Breast epithelium (tissue), 4 donors: Measurements from ENCODE around the gene MRPL38. TPM values are rescaled to one million over a fixed set of nuclear protein-coding genes. Genes with fewer than 3 reads are reported as not detected.
"Not testable (repeated sequence)": the region's sequence is repeated elsewhere in the genome, so short reads cannot be mapped to it uniquely, and the experiment has no call there.

ENCODE experiments used
- DNase-seq, 2 donors: peaks; one replicate each; pipeline ENCODE4 v3.0.0-alpha.2; 2019; ENCODE audit warnings: low spot score in 2 of 2
- H3K27ac ChIP-seq, 2 donors: fragments of 200-600 bp; sonication (generic) in 1 of 2; one replicate each; pipeline ENCODE4 v1.5.1; 2016 to 2019; ENCODE audit warnings: mild to moderate bottlenecking in 1 of 2
- H3K27me3 ChIP-seq, 2 donors: fragments of 200-600 bp; sonication (generic) in 1 of 2; one replicate each; pipeline versions ENCODE4 v1.5.1 to v1.6.0; 2017 to 2019; ENCODE audit warnings: control low read depth in 1 of 2, mild to moderate bottlenecking in 1 of 2
- H3K36me3 ChIP-seq: fragments of 200-600 bp; one replicate; pipeline ENCODE4 v1.5.1; 2019
- H3K4me1 ChIP-seq, 2 donors: fragments of 200-600 bp; sonication (generic); one replicate each; pipeline ENCODE4 v1.5.1; 2016 to 2019; ENCODE audit warnings: control low read depth in 1 of 2
- H3K4me3 ChIP-seq, 3 donors: fragments of 200-600 bp; sonication (generic); 1 replicate in 2 of 3; 2 replicates in 1 of 3; pipeline ENCODE4 v1.5.1; 2016 to 2019; ENCODE audit warnings: mild to moderate bottlenecking in 3 of 3, moderate library complexity in 2 of 3
- H3K9me3 ChIP-seq, 2 donors: fragments of 200-600 bp; sonication (generic) in 1 of 2; one replicate each; pipeline ENCODE4 v1.5.1; 2016 to 2019; ENCODE audit warnings: control low read depth in 1 of 2
- POLR2A ChIP-seq: fragments of 450-650 bp; IDR thresholded peaks from one replicate; pipeline ENCODE4 v1.6.1; 2016; ENCODE audit warnings: antibody characterized with exemption, mild to moderate bottlenecking, moderate library complexity
- POLR2AphosphoS5 ChIP-seq, 3 donors: sonication (generic); formaldehyde crosslinking; IDR thresholded peaks; one replicate each; pipeline ENCODE4 v1.6.1; 2017; ENCODE audit warnings: antibody characterized with exemption in 3 of 3
- intact Hi-C: fragments of 100-400 bp; cut with DNase I; formaldehyde crosslinking; loops from one replicate; pipeline ENCODE4 v1.15.1; 2023; ENCODE audit warnings: low total_unique reads
- total RNA-seq, 3 donors: library from RNA; depleted of rRNA; stranded (reverse); fragments of >200 nt; gene quantifications; one replicate each; pipeline ENCODE4 v1.1.0, GENCODE V29; 2016
- TF ChIP-seq, protein P1 (sequence below), 3 donors: fragments of 450-650 bp; IDR thresholded peaks; one replicate each; pipeline ENCODE4 v1.5.1; 2016 to 2017; ENCODE audit warnings: antibody characterized with exemption in 3 of 3, mild to moderate bottlenecking in 3 of 3, moderate library complexity in 3 of 3

Gene MRPL38
- total RNA-seq, 3 donors from 2014 or later, result 29.4 to 39.0 (median 36.6) TPM

DNA sequence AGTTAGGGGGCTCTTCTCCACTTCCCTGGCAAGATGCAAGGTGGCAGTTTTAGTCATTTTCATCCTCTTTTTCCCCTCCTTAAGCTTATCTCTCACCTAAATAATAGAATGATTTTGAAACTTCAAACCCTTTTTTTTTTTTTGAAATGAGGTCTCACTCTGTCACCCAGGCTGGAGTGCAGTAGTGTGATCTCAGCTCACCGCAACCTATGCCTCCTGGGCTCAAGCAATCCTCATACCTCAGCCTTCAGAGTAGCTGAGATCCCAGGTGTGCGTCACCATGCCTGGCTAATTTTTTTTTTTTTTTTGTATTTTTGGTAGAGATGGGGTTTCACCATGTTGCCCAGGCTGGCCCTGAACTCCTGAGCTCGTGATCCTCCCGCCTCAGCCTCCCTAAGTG, 39.8 kb downstream of the MRPL38 start:
- H3K9me3 ChIP-seq, H3K27me3 ChIP-seq, H3K4me1 ChIP-seq, DNase-seq, intact Hi-C loops, H3K4me3 ChIP-seq, H3K36me3 ChIP-seq: not testable (repeated sequence)
- H3K27ac ChIP-seq, result peak overlapping the region; percentile 71 to 82

DNA sequence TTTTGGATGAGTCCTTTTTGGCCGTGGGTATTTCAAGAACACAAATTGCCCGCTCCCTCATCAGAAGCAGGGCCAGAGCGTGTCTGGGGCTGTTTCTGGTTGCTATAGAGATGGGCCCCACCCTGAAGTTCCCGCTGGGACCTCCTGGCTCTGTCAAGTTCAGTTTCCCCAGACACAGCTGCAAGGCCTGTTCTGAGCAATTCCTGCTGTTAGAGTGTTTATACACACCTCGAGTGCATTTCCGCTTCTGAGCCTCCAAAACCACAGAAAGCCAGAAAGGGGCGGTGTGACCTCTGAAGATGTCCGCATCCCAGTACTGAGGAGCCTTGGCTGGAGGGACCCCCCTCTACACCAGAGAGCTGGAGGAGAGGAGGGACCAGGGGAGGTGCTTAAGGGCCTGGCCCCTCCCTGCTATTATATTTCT, 40.2 kb downstream of the MRPL38 start:
- H3K4me1 ChIP-seq, result peaks cover 0 to 4% of the 10 kb centered on the region in 2 donors
- no peaks in the 10 kb centered on the region for H3K9me3 ChIP-seq
- H3K36me3 ChIP-seq, result no peaks in the 10 kb centered on the region
- no peaks in the 10 kb centered on the region for H3K27me3 ChIP-seq
- no peak for TF ChIP-seq POLR2AphosphoS5 (IDR thresholded peaks at IDR 0.05)
- TF ChIP-seq, protein P1, sequence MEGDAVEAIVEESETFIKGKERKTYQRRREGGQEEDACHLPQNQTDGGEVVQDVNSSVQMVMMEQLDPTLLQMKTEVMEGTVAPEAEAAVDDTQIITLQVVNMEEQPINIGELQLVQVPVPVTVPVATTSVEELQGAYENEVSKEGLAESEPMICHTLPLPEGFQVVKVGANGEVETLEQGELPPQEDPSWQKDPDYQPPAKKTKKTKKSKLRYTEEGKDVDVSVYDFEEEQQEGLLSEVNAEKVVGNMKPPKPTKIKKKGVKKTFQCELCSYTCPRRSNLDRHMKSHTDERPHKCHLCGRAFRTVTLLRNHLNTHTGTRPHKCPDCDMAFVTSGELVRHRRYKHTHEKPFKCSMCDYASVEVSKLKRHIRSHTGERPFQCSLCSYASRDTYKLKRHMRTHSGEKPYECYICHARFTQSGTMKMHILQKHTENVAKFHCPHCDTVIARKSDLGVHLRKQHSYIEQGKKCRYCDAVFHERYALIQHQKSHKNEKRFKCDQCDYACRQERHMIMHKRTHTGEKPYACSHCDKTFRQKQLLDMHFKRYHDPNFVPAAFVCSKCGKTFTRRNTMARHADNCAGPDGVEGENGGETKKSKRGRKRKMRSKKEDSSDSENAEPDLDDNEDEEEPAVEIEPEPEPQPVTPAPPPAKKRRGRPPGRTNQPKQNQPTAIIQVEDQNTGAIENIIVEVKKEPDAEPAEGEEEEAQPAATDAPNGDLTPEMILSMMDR (IDR thresholded peaks at IDR 0.05), result peak in 1 of 3 donors; percentile 13
- peak in 1 of 2 donors; percentile 48 for DNase-seq
- no peak overlapping the region for H3K4me3 ChIP-seq
- intact Hi-C loops, result no loop called here
- H3K27ac ChIP-seq, result peak overlapping the region; percentile 71 to 82

DNA sequence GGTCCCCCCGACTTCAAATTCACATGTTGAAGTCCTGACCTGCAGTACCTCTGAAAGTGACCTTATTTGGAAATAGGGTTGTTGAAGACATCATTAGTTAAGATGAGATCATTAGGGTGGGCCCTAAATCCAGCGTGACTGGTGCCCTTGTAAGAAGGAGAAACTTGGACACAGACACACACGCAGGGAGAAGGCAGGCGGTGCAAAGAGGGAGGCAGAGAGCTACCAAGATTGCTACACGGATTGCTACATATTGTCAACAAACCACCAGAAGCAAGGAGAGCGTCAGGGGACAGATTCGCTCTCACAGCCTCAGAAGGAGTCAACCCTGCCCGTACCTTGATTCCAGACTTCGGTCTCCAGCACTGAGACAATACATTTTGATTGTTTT, 42.8 kb downstream of the MRPL38 start:
- intact Hi-C loops, result no loop called here
- Histone ChIP-seq H3K27ac (peak overlapping the region in 1 of 2 donors; percentile 12), H3K36me3 (no peaks in the 10 kb centered on the region), H3K4me1 (no peaks in the 10 kb centered on the region), H3K9me3 (no peaks in the 10 kb centered on the region), H3K4me3 (no peak overlapping the region), H3K27me3 (no peaks in the 10 kb centered on the region)
- DNase-seq, result no peak
- peak in 1 of 3 donors; percentile 31 for TF ChIP-seq POLR2AphosphoS5 (IDR thresholded peaks at IDR 0.05)
- TF ChIP-seq POLR2A, result no peak

DNA sequence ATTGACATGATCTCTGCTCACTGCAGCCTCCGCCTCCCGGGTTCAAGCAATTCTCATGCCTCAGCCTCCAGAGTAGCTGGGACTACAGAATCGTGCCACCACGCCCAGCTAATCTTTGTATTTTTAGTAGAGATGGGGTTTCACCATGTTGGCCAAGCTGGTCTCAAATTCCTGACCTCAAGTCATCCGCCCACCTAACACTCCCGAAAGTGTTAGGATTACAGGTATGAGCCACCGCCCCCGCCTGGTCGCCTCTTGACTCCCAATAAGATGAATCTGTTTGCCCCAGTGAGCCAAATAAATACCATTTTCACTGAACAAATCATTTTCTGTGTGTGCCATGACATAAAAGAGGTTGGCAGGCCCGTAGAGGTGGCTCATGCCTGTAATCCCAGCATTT, 45.3 kb downstream of the MRPL38 start:
- H3K27me3 ChIP-seq, DNase-seq, H3K4me3 ChIP-seq, H3K4me1 ChIP-seq, H3K36me3 ChIP-seq, intact Hi-C loops, H3K27ac ChIP-seq, H3K9me3 ChIP-seq: not testable (repeated sequence)

DNA sequence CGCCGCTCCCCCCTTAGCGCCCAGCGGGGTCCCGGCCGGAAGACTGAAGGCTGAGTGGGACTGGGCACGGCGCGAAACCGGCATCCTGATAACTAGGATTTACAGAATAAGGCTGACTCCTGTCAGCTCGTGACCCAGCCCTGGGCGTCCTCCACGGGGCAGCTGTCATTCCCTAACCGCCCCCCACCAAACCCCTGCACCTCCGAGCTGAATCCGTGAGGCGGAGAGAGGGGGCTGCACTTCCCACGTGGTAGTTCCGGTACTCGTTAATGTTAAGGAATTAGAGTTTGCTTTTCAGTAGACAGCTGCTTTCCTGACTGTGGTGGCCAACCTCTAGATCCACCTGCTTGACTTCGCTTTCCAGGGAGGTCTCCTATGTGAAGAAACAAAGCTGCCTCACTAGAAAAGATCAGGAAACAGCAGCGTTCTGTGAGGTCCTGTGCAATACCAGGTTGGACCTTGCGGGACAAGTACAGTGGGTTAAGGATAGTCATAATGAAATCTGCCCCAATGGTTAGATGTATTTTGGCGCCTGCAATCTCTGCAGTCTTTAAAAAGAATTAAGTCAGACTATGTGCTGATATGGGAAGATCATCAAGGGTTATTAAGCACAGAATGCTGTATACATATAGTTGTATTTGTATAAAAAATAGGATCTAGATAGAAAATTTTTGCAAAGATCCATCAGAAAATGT, 48.5 kb downstream of the MRPL38 start:
- TF ChIP-seq, protein P1 (IDR thresholded peaks at IDR 0.05), result peak in 2 of 3 donors; percentile 8 to 16
- TF ChIP-seq POLR2A, result no peak
- no peak for TF ChIP-seq POLR2AphosphoS5 (IDR thresholded peaks at IDR 0.05)
- peak overlapping the region; percentile 99 for H3K27ac ChIP-seq
- no peak for DNase-seq
- peaks cover 0 to 5% of the 10 kb centered on the region in 2 donors for H3K4me1 ChIP-seq
- H3K36me3 ChIP-seq, result no peaks in the 10 kb centered on the region
- H3K27me3 ChIP-seq, result no peaks in the 10 kb centered on the region
- H3K9me3 ChIP-seq, result no peaks in the 10 kb centered on the region
- intact Hi-C loops, result no loop called here
- peak overlapping the region; percentile 87 to 99 (median 91) for H3K4me3 ChIP-seq

DNA sequence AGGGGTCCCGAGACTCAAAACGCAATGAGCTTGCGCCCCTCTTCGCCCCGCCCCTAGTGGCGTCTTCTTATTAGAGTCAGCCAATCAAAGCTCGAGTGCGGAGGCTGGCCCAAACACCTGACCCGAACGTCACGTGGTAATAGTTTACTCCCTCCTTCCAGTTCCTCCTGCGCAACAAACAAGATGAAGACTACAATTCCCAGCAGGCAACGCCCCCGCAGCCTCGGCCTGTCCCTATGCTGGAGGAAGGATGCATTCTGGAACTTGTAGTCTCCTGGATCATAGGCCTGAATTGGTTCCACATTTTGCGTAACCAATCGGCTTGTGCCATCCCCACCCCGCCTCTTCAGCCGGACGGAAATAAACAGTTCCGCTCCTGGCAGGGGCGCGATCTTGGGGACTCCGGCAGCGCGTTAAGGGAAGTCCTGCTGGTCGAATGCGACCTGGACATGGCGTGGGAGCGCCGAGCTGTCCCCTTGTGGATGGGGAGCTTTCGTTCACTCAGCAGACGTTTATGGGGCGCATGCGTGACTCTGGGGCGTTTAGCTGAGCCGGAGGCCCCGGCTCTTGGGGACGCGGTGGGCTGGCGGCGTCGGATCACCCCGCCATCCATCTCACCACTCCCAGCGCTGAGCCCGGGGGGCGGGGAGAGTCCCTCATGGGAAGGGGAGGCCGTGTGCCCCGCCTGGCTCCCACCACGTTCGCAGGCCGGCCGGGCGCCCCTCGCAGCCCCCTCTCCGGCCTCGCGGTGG, 49.2 kb downstream of the MRPL38 start, which contains the start of gene WBP2:
WBP2 (minus strand) TSS at position 26 of the 752 bp plus-strand sequence. CDS start 38 bp downstream, outside the sequence.
- Histone ChIP-seq H3K27me3 (no peaks in the 10 kb centered on the region), H3K36me3 (no peaks in the 10 kb centered on the region), H3K27ac (peak within 1 kb of the TSS; percentile 99), H3K9me3 (no peaks in the 10 kb centered on the region), H3K4me3 (peak within 1 kb of the TSS; percentile 87 to 99 (median 91)), H3K4me1 (peaks cover 0 to 9% of the 10 kb centered on the region in 2 donors)
- TF ChIP-seq POLR2AphosphoS5 (IDR thresholded peaks at IDR 0.05), result peak; percentile 99 to 100 (median 99)
- TF ChIP-seq, protein P1 (IDR thresholded peaks at IDR 0.05), result peak; percentile 6 to 56 (median 19)
- peak; percentile 99 for TF ChIP-seq POLR2A
- DNase-seq, result peak; percentile 98 to 100
- intact Hi-C loops, result no loop called here
